Measurements from ENCODE around the gene RYR2.

- TF ChIP-seq CTCF (IDR thresholded peaks at IDR 0.05) (no peak), EZH2 (IDR thresholded peaks at IDR 0.05; ENCODE audit: borderline replicate concordance, insufficient read depth, low read depth, low read length, poor library complexity, severe bottlenecking) (no peak)
These were observed 78.7 kb downstream of the RYR2 start for GRCh38 chr1:237120683-237121082.
